GM06990 (cell line): Measurements from ENCODE around the gene CHST4.
"Not testable (repeated sequence)": the region's sequence is repeated elsewhere in the genome, so short reads cannot be mapped to it uniquely, and the experiment has no call there.

Experiments used
- DNase-seq: peaks from one replicate; pipeline ENCODE4 v3.0.0-alpha.2; 2011; ENCODE audit not compliant: insufficient read length; ENCODE audit errors: extremely low read depth
- H3K27me3 ChIP-seq: replicated peaks from 2 replicates; pipeline ENCODE4 v1.6.0; 2011; ENCODE audit warnings: low read length; ENCODE audit not compliant: control insufficient read depth, insufficient read depth
- H3K36me3 ChIP-seq: 2 replicates; pipeline ENCODE4 v1.5.1; 2011; ENCODE audit warnings: low read length; ENCODE audit not compliant: control insufficient read depth, insufficient read depth
- H3K4me3 ChIP-seq: replicated peaks from 2 replicates; pipeline ENCODE4 v1.5.1; 2011; ENCODE audit warnings: low read depth, mild to moderate bottlenecking, control low read depth, low read length
- TF ChIP-seq, protein P1 (sequence below): IDR thresholded peaks from 2 replicates; pipeline ENCODE4 v1.5.1; 2011; ENCODE audit warnings: low read length, control low read depth, mild to moderate bottlenecking, inconsistent platforms; ENCODE audit not compliant: insufficient read depth, poor library complexity, severe bottlenecking

The CHST4 gene

DNA sequence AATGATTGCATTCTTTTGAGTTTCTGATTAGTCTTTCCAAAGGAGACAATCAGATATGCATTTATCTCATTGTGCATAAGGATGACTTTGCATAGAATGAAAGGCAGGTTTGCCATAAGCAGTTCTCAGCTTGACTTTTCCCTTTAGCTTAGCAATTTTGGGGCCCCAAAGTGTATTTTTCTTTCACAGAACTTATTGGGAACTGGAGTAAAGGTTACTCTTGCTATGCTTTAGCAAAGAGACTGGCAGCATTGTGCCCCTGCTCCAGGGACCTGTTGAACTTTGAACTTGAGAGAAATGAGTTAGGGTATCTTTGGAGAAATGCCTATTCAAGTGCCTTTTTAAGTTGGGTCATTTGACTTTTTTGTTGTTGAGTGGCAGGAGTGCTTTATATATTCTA is 33.6 kb downstream of the CHST4 start:
- TF ChIP-seq, protein P1, sequence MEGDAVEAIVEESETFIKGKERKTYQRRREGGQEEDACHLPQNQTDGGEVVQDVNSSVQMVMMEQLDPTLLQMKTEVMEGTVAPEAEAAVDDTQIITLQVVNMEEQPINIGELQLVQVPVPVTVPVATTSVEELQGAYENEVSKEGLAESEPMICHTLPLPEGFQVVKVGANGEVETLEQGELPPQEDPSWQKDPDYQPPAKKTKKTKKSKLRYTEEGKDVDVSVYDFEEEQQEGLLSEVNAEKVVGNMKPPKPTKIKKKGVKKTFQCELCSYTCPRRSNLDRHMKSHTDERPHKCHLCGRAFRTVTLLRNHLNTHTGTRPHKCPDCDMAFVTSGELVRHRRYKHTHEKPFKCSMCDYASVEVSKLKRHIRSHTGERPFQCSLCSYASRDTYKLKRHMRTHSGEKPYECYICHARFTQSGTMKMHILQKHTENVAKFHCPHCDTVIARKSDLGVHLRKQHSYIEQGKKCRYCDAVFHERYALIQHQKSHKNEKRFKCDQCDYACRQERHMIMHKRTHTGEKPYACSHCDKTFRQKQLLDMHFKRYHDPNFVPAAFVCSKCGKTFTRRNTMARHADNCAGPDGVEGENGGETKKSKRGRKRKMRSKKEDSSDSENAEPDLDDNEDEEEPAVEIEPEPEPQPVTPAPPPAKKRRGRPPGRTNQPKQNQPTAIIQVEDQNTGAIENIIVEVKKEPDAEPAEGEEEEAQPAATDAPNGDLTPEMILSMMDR = no peak
- Histone ChIP-seq H3K4me3 (no peak overlapping the region), H3K36me3 (no peaks in the 10 kb centered on the region), H3K27me3 (no peaks in the 10 kb centered on the region)
- DNase-seq = no peak

DNA sequence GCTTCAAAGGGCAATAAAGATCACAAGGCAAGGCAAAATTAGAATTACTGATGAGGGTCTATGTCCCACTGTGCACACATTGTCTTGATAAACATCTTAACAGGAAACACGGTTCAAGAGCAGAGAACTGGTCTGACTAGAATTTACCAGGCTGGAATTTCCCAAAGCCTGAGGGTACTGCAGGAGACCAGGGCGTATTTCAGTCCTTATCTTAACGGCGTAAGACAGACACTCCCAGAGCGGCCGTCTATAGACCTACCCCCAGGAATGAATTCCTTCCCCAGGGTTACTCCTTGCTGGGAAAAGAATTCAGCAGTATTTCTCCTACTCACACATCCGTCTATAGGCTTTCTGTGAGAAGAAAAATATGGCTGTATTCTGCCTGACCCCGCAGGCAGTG is 35.7 kb downstream of the CHST4 start:
- not testable (repeated sequence) for DNase-seq, H3K36me3 ChIP-seq, H3K4me3 ChIP-seq, H3K27me3 ChIP-seq

DNA sequence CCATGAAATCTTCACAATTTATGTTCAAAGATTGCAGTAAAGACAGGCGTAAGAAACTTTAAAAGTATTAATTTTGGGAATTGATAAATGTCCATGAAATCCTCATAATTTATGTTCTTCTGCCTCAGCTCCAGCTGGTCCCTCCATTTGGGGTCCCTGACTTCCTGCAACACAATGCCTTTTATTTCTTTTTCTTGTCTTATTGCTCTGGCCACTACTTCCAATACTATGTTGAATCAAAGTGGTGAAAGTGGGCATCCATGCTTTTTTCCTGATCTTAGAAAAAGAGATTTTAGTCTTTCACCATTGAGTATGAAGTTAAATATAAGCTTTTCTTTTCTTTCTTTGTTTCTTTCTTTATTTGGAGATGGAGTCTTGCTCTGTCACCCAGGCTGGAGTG is 36.3 kb downstream of the CHST4 start:
- Histone ChIP-seq H3K4me3 (no peak overlapping the region), H3K36me3 (no peaks in the 10 kb centered on the region), H3K27me3 (no peaks in the 10 kb centered on the region)
- TF ChIP-seq, protein P1 = no peak
- no peak for DNase-seq

DNA sequence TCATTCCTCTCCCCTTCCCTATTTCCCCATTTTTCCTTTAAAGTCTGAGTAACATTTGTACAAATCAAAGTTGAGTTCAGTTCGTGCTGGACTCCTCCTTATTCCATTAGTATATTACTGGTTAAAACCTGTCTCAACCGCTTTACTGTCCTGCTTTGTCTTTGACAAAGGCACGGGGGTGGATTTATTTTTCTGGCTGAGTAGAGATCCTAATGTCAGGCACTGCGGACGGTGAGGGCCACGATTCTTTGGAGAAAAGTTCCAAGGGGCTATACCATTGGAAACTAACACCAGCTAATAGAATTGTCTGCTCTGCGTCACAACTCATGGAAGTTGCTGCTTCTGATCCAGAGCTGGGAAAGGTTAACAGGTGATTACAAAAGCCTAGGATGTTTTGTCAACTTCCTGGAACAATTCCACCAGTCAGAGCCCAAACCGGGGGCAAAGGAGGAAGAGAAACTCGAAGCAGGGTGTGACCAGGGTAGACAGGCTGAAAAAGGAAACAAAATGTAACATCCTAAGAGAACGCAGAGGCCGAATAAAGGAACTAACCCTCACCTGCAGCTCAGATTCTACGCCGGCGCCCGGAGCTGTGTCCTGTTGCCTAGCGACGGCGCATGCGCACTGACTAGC is 38.2 kb downstream of the CHST4 start:
- TF ChIP-seq, protein P1 = no peak
- peak overlapping the region; percentile 43 for H3K4me3 ChIP-seq
- DNase-seq = no peak
- H3K36me3 ChIP-seq = no peaks in the 10 kb centered on the region
- H3K27me3 ChIP-seq = no peaks in the 10 kb centered on the region

DNA sequence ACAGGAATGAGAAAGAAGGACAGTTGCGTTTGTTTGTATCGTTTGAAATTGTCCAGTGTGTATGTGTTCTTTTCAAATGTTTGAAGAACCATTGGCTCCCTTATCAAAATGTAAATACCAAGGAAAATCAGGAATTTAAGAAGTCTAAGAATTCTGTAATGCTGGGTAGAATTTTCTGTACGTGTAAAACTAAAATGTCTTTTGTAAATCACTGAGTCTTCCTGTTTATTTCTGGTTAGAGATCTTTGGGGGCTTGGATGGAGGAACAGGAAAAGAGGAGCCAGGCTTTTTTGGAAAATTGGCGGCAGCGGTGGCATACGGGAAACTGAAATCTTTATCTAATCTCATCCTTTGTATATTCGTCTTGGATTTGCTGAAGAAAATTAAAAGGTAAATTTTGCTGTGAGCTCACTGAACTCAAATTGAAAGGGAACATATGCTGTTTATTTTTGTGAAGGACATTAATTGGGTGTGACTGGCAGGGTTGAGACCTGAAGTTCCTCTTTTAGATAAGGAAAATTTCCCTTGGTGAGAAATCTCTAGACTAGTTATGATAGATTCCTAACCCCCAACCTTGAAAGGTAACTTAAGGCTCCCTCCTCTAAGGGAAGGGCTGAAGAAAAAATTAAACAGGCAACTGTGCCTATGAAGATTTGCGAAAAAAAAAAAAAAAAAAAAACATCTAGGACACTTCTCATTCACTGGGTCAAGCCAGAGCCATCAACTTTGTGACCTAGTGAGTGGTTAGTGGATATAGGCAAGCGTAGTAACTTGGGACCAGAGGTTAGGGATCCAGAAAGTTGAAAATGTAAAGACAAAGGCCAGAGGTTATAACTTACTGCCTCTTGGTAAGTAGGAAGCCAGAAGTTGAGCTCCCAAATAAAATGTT is 39.8 kb downstream of the CHST4 start:
- TF ChIP-seq, protein P1 = no peak
- Histone ChIP-seq H3K27me3 (no peaks in the 10 kb centered on the region), H3K36me3 (no peaks in the 10 kb centered on the region), H3K4me3 (peak overlapping the region; percentile 56)
- DNase-seq = peak; percentile 26

DNA sequence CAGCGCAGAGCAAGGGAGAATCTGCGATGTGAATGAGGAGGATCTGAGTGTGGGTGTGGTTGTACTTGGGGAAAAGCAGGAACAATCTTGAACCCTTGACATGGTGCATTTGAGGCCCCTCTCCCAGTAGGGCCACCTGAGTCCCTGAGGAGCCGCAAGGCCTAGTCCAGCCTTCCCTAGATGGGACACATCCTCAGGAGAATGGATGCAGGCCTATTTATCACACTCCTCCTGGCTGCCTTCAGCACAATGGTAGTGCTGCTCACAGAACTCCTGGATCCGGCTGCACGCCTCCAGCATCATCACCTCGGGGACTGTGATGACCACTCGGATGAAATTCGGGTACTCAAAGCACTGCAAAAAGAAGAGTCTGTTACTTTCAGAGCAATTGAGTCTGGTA is 41.7 kb downstream of the CHST4 start:
- no peak overlapping the region for H3K4me3 ChIP-seq
- no peak for DNase-seq
- no peaks in the 10 kb centered on the region for H3K36me3 ChIP-seq
- H3K27me3 ChIP-seq = no peaks in the 10 kb centered on the region
- TF ChIP-seq, protein P1 = no peak
